ENCODE data around the gene MIEF2.
A peak's percentile ranks its signal among the peaks of the same experiment; 100 is the strongest.

Gene MIEF2

DNA sequence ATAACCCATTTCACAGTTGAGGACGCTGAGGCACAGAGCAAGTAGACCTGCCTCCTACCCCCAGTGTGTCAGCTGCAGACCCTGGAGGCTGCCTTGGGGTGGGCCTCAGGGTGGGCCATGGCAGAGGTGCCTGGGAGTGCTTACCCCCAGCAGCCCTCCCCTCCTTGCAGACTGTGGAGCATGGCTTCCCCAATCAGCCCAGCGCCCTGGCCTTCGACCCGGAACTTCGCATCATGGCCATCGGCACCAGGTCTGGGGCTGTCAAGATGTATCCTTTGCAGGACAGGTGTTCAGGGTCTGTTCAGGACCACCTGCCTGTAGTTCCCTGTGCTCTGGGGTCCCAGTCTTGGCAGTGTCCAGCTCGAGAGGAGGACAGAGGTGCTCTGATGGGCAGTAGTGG is 30.7 kb upstream of the MIEF2 start:
- H3K4me1 Mint-ChIP-seq: peaks cover 24% of the 10 kb centered on the region
- H3K4me3 Mint-ChIP-seq: no peak overlapping the region
- no peaks in the 10 kb centered on the region for H3K27me3 Mint-ChIP-seq
- peaks cover 7% of the 10 kb centered on the region for H3K36me3 Mint-ChIP-seq
- ATAC-seq: no peak
- H3K9me3 Mint-ChIP-seq: no peaks in the 10 kb centered on the region
- no peak overlapping the region for H3K27ac Mint-ChIP-seq

DNA sequence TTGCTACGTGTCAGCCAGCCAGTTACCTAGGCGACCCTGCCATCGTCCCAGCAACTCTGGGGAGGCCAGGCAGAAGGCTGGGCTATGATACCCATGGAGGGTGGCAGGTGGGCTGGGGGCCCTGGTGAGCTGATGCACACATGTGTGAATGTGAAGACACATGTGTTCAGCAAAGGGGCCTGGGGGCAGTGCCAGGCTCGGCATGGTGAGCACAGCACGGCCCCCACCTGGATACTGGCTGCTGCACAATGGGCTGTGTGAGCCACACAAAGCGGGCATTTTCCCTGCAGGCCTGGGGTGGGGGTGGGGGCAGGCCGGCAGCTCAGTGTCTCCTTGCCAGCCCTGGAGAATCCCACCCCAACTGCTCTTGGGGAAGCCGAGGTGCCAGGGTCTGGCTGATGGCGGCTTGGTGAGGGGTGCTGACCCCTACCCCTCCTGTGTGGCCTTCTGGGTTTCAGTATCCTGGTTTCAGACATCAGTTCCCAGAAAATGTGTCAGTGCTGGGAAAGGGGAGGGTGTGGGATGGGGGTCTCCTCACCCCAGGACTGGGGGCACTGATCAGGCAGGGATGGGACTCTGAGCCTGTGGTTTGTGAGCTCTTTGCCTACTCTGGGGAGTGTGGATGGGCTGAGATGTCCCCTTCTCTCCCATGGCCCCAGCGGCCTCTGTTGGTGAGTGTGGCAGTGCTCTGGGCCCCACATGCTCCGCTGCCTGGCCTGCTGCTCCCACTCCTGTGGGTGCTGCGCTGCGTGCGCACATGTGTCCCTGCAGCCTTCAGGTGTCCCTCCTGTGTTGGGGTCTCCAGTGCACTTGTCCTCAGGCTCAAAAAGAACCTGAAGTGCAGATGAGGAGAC is 29.9 kb upstream of the MIEF2 start:
- H3K4me1 Mint-ChIP-seq: peaks cover 20% of the 10 kb centered on the region
- ATAC-seq: no peak

DNA sequence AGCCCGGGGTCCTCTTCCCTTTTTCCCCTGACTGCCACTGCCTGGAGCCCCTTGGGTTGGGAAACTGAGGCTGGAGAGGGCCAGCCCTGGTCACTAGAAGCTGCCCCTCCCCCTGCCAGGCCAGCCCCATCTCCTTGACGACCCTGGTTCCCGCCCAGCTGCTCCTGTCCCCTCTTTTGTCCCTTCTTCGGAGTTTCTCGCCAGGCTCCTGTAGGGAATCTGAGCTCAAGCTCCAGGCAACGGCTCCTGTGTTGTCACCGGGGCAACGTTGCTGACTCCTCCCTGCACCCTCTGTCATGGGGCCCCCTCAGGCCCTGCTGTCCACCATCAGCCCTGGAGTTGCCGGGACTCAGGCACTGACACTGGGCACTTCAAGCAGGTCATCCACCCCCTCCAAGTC is 29.3 kb upstream of the MIEF2 start:
- ATAC-seq: no peak
- no peak overlapping the region for H3K27ac Mint-ChIP-seq
- H3K4me3 Mint-ChIP-seq: no peak overlapping the region
- H3K9me3 Mint-ChIP-seq: no peaks in the 10 kb centered on the region
- H3K36me3 Mint-ChIP-seq: peaks cover 16% of the 10 kb centered on the region
- no peaks in the 10 kb centered on the region for H3K27me3 Mint-ChIP-seq
- peaks cover 19% of the 10 kb centered on the region for H3K4me1 Mint-ChIP-seq

More for the DNA sequence above, 29.9 kb upstream of the MIEF2 start:
- H3K27ac Mint-ChIP-seq: no peak overlapping the region
- H3K36me3 Mint-ChIP-seq: peaks cover 12% of the 10 kb centered on the region
- no peak overlapping the region for H3K4me3 Mint-ChIP-seq
- H3K9me3 Mint-ChIP-seq: no peaks in the 10 kb centered on the region
- no peaks in the 10 kb centered on the region for H3K27me3 Mint-ChIP-seq

DNA sequence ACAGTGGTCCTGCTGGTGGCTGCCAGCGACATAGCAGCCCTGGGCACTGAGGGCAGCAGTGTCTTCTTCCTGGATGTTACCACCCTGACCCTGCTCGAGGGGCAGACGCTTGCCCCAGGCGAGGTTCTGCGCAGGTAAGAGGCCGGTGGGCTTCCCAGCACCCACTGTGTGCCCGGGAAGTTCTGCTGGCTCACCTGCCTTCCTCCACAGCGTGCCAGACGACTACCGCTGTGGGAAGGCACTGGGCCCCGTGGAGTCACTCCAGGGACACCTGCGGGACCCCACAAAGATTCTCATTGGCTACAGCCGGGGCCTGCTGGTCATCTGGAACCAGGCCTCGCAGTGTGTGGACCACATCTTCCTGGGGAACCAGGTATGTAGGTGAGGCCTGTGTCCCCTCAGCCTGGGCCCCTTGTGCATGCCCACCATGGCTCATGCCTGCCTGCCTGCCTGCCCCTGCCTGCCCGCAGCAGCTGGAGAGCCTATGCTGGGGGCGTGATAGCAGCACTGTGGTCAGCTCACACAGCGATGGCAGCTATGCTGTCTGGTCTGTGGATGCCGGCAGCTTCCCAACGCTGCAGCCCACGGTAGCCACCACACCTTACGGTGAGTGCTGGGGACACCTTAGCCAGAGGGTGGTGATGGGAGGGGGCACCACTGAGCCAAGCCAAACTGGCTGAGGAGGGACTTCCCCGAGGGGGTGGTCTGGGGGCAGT is 26.5 kb upstream of the MIEF2 start:
- Mint-ChIP-seq H3K36me3 (peaks cover 28% of the 10 kb centered on the region), H3K9me3 (no peaks in the 10 kb centered on the region), H3K4me3 (no peak overlapping the region), H3K27me3 (no peaks in the 10 kb centered on the region), H3K4me1 (peaks cover 7% of the 10 kb centered on the region), H3K27ac (no peak overlapping the region)
- no peak for ATAC-seq

DNA sequence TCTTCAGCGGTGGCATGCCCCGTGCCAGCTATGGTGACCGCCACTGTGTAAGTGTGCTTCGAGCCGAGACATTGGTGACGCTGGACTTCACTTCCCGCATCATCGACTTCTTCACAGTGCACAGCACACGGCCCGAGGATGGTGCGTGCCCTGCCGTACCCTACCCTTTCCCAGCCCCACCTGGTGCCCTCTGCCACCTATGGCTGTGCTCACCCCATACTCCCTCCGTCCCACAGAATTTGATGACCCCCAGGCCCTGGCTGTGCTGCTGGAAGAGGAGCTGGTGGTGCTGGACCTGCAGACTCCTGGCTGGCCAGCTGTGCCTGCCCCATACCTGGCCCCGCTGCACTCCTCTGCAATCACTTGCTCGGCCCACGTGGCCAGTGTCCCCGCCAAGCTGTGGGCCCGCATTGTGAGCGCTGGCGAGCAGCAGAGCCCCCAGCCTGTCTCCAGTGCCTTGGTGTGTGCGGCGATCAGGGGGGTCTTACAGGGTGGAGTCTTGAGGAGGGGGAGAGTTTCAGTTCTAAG is 25.5 kb upstream of the MIEF2 start:
- Mint-ChIP-seq H3K36me3 (peaks cover 31% of the 10 kb centered on the region), H3K9me3 (no peaks in the 10 kb centered on the region), H3K27me3 (no peaks in the 10 kb centered on the region), H3K27ac (no peak overlapping the region), H3K4me1 (peaks cover 6% of the 10 kb centered on the region), H3K4me3 (no peak overlapping the region)
- no peak for ATAC-seq

DNA sequence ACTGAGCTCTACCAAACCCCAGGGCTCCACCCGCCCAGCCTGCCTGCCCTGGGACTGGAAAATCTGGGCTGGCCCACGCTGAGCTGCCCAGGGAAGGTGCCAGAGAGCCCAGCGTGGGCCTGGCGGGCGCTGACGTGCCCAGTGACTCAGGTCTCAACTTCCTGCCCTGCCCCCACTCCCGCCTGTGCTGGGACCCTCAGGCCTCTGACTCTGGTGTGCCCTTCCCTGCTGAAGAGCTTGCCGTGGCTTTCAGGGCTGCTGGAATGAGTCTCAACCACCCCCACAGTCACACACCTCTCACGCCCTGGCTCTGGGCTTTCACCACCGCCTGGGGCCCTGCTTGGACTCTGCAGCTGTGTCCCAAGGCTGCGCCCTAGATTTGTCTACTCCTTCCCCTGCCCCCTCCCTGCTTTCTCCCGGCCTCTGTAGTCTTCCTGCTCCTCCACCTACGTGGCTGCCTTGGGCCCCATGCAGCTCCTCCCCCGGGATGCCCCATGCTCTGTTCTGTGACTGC is 24.7 kb upstream of the MIEF2 start:
- ATAC-seq: peak; percentile 6
- no peak overlapping the region for H3K4me3 Mint-ChIP-seq
- H3K36me3 Mint-ChIP-seq: peaks cover 34% of the 10 kb centered on the region

DNA sequence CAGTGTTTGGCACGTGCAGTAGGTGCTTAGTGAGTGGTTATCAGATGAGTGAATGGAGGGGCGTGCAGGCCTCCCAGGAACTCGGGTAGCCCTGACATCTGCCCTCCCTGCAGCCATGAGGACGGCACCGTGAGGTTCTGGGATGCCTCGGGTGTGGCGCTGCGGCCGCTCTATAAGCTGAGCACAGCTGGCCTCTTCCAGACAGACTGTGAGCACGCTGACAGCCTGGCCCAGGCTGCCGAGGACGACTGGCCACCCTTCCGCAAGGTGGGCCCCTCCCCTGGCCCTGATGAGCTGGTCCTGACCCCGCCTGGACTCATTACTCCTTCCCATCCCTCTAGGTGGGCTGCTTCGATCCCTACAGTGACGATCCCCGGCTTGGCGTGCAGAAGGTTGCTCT is 24.0 kb upstream of the MIEF2 start:
- no peak for ATAC-seq
- Mint-ChIP-seq H3K36me3 (peaks cover 34% of the 10 kb centered on the region), H3K4me3 (no peak overlapping the region), H3K4me1 (peaks cover 6% of the 10 kb centered on the region), H3K9me3 (no peaks in the 10 kb centered on the region), H3K27ac (peak overlapping the region; percentile 42), H3K27me3 (no peaks in the 10 kb centered on the region)

More for the DNA sequence above, 24.7 kb upstream of the MIEF2 start:
- no peaks in the 10 kb centered on the region for H3K9me3 Mint-ChIP-seq
- H3K4me1 Mint-ChIP-seq: peaks cover 6% of the 10 kb centered on the region
- peak overlapping the region; percentile 42 for H3K27ac Mint-ChIP-seq
- no peaks in the 10 kb centered on the region for H3K27me3 Mint-ChIP-seq

DNA sequence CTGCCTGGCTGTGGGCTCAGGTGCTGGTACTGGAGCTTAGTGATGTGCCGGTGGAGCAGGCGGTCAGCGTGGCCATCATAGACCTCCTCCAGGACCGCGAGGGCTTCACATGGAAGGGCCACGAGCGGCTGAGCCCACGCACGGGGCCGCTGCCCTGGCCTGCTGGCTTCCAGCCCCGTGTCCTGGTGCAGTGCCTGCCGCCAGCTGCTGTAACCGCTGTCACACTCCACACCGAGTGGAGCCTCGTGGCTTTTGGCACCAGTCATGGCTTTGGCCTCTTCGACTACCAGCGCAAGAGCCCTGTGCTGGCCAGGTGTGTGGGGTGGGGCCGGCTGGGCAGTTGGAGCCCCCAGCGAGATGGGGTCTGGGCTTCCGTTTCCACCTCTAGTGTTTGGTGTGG is 23.0 kb upstream of the MIEF2 start:
- no peaks in the 10 kb centered on the region for H3K9me3 Mint-ChIP-seq
- no peak overlapping the region for H3K4me3 Mint-ChIP-seq
- no peaks in the 10 kb centered on the region for H3K27me3 Mint-ChIP-seq
- peaks cover 6% of the 10 kb centered on the region for H3K4me1 Mint-ChIP-seq
- ATAC-seq: no peak
- no peak overlapping the region for H3K27ac Mint-ChIP-seq
- peaks cover 34% of the 10 kb centered on the region for H3K36me3 Mint-ChIP-seq

DNA sequence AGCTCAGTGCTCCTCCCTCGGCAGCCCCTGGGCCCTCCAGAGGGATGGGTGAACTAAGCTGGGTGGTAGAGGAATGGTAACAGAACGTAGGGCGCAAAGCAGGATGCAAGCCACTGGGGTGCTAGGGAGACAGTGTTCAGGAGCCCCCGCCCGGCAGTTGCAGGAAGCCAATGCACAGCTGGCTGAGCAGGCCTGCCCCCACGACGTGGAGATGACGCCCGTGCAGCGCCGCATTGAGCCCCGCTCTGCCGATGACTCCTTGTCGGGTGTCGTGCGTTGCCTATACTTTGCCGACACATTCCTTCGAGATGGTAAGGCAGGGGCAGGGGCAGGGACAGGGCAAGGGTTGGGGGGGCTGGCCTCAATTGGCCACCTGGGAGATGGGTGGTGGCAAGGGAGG is 22.2 kb upstream of the MIEF2 start:
- H3K27me3 Mint-ChIP-seq: no peaks in the 10 kb centered on the region
- H3K4me3 Mint-ChIP-seq: no peak overlapping the region
- H3K36me3 Mint-ChIP-seq: peaks cover 34% of the 10 kb centered on the region
- no peak overlapping the region for H3K27ac Mint-ChIP-seq
- peaks cover 6% of the 10 kb centered on the region for H3K4me1 Mint-ChIP-seq
- no peaks in the 10 kb centered on the region for H3K9me3 Mint-ChIP-seq
- no peak for ATAC-seq

DNA sequence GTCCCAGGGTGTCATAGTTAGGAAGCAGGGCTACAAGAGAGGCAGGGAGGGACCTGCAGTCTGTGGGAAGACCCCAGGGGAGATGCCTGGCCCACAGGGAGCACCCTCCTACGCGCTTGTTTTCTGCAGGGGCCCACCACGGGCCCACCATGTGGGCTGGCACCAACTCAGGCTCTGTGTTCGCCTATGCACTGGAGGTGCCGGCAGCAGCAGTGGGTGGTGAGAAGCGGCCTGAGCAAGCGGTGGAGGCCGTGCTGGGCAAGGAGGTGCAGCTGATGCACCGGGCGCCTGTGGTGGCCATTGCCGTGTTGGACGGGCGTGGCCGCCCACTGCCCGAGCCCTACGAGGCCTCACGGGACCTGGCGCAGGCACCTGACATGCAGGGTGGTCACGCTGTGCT is 20.0 kb upstream of the MIEF2 start:
- peak overlapping the region; percentile 21 for H3K27ac Mint-ChIP-seq
- H3K27me3 Mint-ChIP-seq: no peaks in the 10 kb centered on the region
- H3K4me3 Mint-ChIP-seq: no peak overlapping the region
- H3K9me3 Mint-ChIP-seq: no peaks in the 10 kb centered on the region
- H3K4me1 Mint-ChIP-seq: peaks cover 6% of the 10 kb centered on the region
- peaks cover 26% of the 10 kb centered on the region for H3K36me3 Mint-ChIP-seq
- no peak for ATAC-seq

DNA sequence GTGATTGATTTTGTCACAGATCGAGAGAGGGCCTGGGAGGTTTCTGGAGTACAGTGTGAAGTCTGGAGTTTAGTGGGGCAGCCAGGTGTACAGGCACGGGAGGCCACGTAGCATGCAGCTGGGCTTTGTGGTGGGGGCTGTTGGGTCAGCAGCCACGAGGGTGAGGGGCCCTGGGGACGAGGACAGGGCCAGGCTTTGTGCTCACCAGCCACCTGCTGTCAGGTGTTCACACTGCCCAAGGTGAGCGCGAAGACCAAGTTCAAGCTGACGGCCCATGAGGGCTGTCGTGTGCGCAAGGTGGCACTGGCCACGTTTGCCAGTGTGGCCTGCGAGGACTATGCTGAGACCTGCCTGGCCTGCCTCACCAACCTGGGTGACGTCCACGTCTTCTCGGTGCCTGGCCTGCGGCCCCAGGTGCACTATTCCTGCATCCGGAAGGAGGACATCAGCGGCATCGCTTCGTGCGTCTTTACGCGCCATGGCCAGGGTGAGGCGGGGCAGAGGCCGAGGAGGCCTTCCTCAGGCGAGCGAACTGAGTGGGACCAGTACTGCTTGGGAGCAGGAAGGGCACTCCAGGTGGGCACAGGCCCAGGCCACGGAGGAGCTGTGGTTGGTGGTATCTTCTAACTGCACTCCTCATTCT is 19.1 kb upstream of the MIEF2 start:
- H3K4me1 Mint-ChIP-seq: no peaks in the 10 kb centered on the region
- peaks cover 23% of the 10 kb centered on the region for H3K36me3 Mint-ChIP-seq
- no peak for ATAC-seq
- H3K27ac Mint-ChIP-seq: no peak overlapping the region
- H3K9me3 Mint-ChIP-seq: no peaks in the 10 kb centered on the region
- H3K4me3 Mint-ChIP-seq: no peak overlapping the region
- no peaks in the 10 kb centered on the region for H3K27me3 Mint-ChIP-seq

DNA sequence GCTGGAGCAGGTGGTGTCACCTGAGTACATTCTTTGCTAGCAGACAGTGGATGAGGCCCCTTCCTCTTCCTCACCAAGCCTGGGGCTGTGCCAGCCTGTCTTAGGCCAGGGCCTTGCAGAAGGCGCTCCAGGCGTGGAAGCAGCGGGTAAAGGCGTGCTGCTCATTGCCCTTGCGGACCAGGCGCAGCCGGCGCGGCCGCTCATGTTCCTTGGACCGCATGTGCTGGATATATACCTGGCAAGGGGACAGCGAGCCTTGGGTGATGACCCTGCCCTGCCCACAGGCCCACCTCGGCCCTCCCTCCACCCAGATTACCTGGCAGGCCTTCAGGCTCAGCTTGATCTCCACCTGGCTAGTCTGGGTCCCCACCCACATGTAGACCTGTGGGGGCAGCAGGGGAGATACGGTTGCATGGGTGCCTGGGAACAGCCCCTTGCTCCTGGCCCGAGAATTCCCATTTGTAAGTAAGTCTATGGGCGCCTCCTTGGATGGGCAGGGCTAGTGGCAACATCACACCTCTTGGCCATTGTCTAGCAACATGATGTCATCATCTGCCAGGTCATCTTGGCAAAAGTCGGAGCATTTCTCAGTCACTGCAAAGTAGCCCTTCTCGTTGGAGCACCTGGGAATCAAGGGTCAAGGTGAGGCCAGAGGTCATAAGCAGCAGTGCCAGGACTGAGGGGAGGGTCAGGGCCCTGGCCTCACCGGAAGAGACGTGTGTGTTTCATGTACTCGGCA is 15.3 kb upstream of the MIEF2 start:
- no peak for ATAC-seq
- H3K4me3 Mint-ChIP-seq: no peak overlapping the region
- peaks cover 17% of the 10 kb centered on the region for H3K4me1 Mint-ChIP-seq
- peaks cover 32% of the 10 kb centered on the region for H3K36me3 Mint-ChIP-seq
- no peaks in the 10 kb centered on the region for H3K27me3 Mint-ChIP-seq
- H3K9me3 Mint-ChIP-seq: no peaks in the 10 kb centered on the region
- H3K27ac Mint-ChIP-seq: no peak overlapping the region

DNA sequence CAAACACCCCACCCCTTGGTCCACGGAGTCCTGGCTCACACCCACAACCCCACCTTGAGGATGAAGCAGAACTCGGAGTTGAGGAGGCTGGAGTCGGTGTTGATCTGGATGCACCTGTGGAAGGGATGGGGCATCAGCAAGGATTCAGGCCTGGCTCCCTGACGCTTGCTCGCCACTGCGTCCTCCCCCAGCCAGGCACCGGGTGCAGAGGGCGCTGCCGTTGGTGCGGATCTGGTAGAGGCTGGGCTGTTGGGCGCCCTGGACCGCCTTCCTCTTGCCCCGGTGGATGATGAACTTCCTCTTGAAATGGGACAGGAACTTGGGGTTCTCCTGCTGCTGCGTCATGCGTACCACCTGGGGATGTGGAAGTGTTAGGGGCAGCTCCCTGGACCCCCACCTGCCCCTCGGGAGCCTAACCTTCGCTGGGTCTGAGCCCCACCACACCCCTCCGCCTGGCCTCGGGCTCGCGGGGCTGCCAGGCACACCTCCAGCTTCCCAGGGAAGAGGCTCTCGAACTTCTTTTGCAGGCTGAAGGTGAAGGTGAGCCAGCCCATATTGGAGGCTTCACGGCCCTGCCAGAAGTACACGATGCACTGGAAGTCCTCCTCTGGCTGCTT is 14.2 kb upstream of the MIEF2 start:
- H3K9me3 Mint-ChIP-seq: no peaks in the 10 kb centered on the region
- no peaks in the 10 kb centered on the region for H3K27me3 Mint-ChIP-seq
- no peak overlapping the region for H3K4me3 Mint-ChIP-seq
- peaks cover 17% of the 10 kb centered on the region for H3K4me1 Mint-ChIP-seq
- no peak overlapping the region for H3K27ac Mint-ChIP-seq
- ATAC-seq: no peak
- H3K36me3 Mint-ChIP-seq: peaks cover 41% of the 10 kb centered on the region

DNA sequence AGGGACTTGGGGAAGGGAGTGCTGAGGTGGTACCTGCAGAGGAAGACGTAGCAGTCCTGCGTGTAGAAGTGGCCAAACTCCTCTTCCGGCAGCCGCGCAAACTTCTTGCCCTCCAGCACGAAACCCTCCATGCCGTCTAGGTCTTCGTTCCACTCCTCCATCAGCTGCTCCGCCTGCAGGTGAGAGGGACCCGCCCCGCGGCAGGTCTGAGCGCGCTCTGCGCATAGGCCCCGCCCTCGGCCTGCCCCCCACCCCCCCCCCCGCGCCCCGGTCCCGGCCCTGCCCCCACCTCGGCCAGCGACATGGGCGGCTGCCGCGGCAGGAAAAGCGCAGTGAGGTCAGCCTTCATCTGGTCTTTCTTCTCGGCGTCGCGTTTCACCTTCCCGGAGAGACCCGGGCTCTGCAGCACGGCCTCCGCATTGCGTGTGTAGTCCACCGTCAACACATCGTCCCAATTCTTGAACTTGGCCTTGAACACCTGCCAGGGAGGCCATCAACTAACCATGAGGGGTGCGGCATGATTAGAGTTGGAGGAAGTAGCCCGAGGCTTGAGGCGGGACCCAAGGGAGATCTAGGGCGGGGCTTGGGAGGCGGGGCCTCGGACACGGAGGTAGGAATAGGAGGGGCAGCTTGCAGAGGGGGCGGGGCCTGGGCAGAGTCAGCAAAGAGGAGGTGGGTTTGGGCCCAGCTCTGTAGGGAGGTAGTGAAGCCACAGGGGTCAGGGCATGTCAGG is 13.4 kb upstream of the MIEF2 start:
- Mint-ChIP-seq H3K9me3 (no peaks in the 10 kb centered on the region), H3K27me3 (no peaks in the 10 kb centered on the region), H3K4me1 (peaks cover 17% of the 10 kb centered on the region), H3K4me3 (no peak overlapping the region), H3K36me3 (peaks cover 49% of the 10 kb centered on the region), H3K27ac (peak overlapping the region; percentile 23)
- ATAC-seq: peak; percentile 71
